ENCODE measurements around the gene PSKH1. TPM values are rescaled to one million over a fixed set of nuclear protein-coding genes. Genes with fewer than 3 reads are reported as not detected.
"Not testable (repeated sequence)": the region's sequence is repeated elsewhere in the genome, so short reads cannot be mapped to it uniquely, and the experiment has no call there.

Gene PSKH1
- total and polyA plus RNA-seq, 4 donors, result 11.8 to 32.9 (median 21.2) TPM

DNA sequence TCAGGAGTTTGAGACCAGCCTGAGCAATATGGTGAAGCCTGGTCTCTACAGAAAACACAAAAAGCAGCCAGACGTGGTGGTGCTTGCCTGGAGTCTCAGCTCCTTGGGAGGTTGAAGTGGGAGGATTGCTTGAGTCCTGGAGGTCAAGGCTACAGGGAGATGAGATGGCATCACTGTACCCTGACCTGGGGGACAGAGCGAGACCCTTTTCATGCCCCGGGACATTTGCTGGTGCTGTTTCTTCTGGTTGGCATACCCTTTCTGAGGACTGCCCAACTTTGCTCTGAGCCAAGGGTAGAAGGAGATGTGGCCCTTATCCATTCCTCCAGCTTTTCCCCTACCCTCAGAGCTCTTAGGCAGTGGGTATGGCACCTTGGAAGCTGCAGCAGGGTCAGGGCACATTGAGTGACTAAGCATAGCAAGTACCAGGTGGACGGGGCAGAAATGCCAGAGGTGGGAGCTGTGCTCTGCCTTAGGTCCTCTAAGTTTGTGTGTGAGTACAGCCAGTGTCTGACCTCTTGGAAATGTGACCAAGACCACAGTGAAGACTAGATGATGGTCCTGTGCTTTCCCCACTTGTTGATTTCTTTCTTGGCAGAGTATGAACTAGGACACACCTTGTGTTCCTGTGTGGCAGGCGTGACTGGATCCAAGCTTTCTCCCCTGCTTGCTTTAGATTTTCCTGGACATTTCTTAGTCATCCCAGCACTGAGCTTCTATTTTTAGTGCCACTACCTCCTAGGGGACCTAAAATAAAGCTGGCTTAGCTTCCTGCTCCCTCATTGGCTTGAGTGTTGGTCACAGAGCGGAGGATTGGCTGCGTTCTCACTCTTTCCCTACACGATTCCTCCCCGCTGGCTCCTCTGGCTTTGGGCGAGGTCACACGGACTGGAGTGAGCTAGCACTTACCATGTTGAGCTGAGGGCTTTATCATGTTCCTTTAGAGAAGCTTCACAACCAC lies 30.2 kb upstream of the PSKH1 start:
- Histone ChIP-seq H3K4me3 (no peak overlapping the region), H3K27me3 (ENCODE audit: control insufficient read depth in 3 of 3, insufficient read depth in 3 of 3, low read length in 2 of 3) (no peaks in the 10 kb centered on the region), H3K27ac (ENCODE audit: low read depth in 1 of 2, low read length in 1 of 2) (peak overlapping the region; percentile 42 to 81), H3K9ac (ENCODE audit: insufficient read depth in 1 of 2, low read length in 2 of 2) (no peak overlapping the region), H3K4me1 (ENCODE audit: control insufficient read depth in 5 of 5, insufficient read depth in 5 of 5, low read length in 5 of 5) (peaks cover 0 to 27% (median 0%) of the 10 kb centered on the region in 5 donors), H3K9me3 (ENCODE audit: control insufficient read depth in 4 of 4, insufficient read depth in 3 of 4, low read length in 3 of 4) (no peaks in the 10 kb centered on the region), H3K36me3 (ENCODE audit: control insufficient read depth in 4 of 4, insufficient read depth in 4 of 4, low read length in 4 of 4) (peaks cover 0 to 17% (median 11%) of the 10 kb centered on the region in 4 donors)
- no peak for DNase-seq
- no peak for ATAC-seq (ENCODE audit: insufficient read depth, low FRiP score)
- WGBS, 2 donors, result 82 to 93% methylated on average over 11 of the region's 11 CpGs
- TF ChIP-seq, protein P1, sequence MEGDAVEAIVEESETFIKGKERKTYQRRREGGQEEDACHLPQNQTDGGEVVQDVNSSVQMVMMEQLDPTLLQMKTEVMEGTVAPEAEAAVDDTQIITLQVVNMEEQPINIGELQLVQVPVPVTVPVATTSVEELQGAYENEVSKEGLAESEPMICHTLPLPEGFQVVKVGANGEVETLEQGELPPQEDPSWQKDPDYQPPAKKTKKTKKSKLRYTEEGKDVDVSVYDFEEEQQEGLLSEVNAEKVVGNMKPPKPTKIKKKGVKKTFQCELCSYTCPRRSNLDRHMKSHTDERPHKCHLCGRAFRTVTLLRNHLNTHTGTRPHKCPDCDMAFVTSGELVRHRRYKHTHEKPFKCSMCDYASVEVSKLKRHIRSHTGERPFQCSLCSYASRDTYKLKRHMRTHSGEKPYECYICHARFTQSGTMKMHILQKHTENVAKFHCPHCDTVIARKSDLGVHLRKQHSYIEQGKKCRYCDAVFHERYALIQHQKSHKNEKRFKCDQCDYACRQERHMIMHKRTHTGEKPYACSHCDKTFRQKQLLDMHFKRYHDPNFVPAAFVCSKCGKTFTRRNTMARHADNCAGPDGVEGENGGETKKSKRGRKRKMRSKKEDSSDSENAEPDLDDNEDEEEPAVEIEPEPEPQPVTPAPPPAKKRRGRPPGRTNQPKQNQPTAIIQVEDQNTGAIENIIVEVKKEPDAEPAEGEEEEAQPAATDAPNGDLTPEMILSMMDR (IDR thresholded peaks at IDR 0.05; ENCODE audit: control extremely low read depth, extremely low read depth), result no peak

DNA sequence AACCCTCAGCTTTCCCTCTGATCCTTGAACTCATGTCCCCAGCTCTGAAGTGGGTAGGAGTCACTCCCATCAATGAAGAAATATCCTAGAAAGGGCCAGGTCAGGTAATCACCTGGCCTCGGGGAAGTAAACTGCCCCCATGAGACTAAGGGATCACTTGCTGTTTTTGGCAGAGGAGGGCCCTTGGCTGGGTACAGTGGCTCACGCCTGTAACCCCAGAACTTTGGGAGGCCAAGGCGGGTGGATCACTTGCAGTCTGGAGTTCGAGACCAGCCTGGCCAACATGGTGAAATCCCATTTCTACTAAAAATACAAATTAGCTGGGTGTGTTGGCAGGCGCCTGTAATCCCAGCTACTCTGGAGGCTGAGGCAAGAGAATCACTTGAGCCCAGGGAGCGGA lies 29.0 kb upstream of the PSKH1 start:
- WGBS, 2 donors, result 96% methylated on average over 6 of the region's 6 CpGs
- not testable (repeated sequence) for H3K4me3 ChIP-seq; ATAC-seq (ENCODE audit: insufficient read depth, low FRiP score); H3K9me3 ChIP-seq (ENCODE audit: control insufficient read depth in 4 of 4, insufficient read depth in 3 of 4, low read length in 3 of 4); H3K27me3 ChIP-seq (ENCODE audit: control insufficient read depth in 3 of 3, insufficient read depth in 3 of 3, low read length in 2 of 3); DNase-seq; H3K9ac ChIP-seq (ENCODE audit: insufficient read depth in 1 of 2, low read length in 2 of 2)
- Histone ChIP-seq H3K27ac (ENCODE audit: low read depth in 1 of 2, low read length in 1 of 2) (peak overlapping the region in 1 of 2 donors; percentile 80), H3K36me3 (ENCODE audit: control insufficient read depth in 4 of 4, insufficient read depth in 4 of 4, low read length in 4 of 4) (peaks cover 0 to 24% (median 20%) of the 10 kb centered on the region in 4 donors), H3K4me1 (ENCODE audit: control insufficient read depth in 5 of 5, insufficient read depth in 5 of 5, low read length in 5 of 5) (peaks cover 0 to 27% (median 0%) of the 10 kb centered on the region in 5 donors)

DNA sequence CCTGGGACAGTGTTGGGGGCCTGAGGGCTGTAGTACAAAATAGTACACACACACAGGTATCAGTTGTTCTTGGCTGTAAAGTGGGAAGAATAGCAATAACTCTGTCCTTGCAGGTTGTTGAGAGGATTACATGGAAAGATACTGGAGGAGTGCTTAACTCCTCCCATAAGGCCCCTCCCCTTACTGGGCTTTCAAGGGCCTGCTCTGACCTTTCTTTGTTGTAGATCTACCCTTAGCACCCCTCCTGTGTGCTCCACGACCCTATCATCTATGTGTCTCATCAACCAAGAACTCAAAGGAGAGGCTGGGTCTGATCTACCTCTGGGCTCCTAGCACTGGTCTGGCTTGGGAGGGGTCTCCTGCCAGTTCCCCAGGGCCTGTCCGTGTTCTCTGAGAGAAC lies 28.5 kb upstream of the PSKH1 start:
- H3K9ac ChIP-seq (ENCODE audit: insufficient read depth in 1 of 2, low read length in 2 of 2), result no peak overlapping the region
- H3K27me3 ChIP-seq (ENCODE audit: control insufficient read depth in 3 of 3, insufficient read depth in 3 of 3, low read length in 2 of 3), result no peaks in the 10 kb centered on the region
- no peak for DNase-seq
- peaks cover 0 to 25% (median 21%) of the 10 kb centered on the region in 4 donors for H3K36me3 ChIP-seq (ENCODE audit: control insufficient read depth in 4 of 4, insufficient read depth in 4 of 4, low read length in 4 of 4)
- no peak overlapping the region for H3K4me3 ChIP-seq
- ATAC-seq (ENCODE audit: insufficient read depth, low FRiP score), result no peak
- 83% methylated on average over 2 of the region's 2 CpGs for WGBS, 2 donors
- H3K27ac ChIP-seq (ENCODE audit: low read depth in 1 of 2, low read length in 1 of 2), result peak overlapping the region in 1 of 2 donors; percentile 80
- TF ChIP-seq, protein P1 (IDR thresholded peaks at IDR 0.05; ENCODE audit: control extremely low read depth, extremely low read depth), result no peak
- H3K9me3 ChIP-seq (ENCODE audit: control insufficient read depth in 4 of 4, insufficient read depth in 3 of 4, low read length in 3 of 4), result no peaks in the 10 kb centered on the region
- peaks cover 0 to 27% (median 0%) of the 10 kb centered on the region in 5 donors for H3K4me1 ChIP-seq (ENCODE audit: control insufficient read depth in 5 of 5, insufficient read depth in 5 of 5, low read length in 5 of 5)

DNA sequence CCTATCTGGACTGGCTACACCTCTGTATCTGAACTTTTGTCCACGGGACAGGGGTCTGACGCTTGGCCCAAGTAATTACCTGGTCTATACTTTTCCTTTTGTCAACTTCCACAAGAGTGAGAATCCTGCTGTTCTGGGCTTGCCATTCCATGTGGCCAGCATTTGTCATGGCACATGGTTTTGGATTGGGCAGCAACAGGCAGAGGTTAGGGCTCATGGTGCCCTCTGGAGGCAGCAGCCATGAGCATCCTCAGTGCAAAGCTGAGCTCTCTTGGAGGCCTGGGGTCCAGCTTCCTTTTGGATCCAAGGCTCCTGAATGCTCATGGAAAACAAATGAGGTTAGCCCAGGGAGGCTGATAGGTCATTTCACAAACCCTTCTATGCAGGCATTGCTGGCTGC lies 27.7 kb upstream of the PSKH1 start:
- TF ChIP-seq, protein P1 (IDR thresholded peaks at IDR 0.05; ENCODE audit: control extremely low read depth, extremely low read depth), result peak; percentile 22
- peaks cover 0 to 30% (median 20%) of the 10 kb centered on the region in 4 donors for H3K36me3 ChIP-seq (ENCODE audit: control insufficient read depth in 4 of 4, insufficient read depth in 4 of 4, low read length in 4 of 4)
- no peaks in the 10 kb centered on the region for H3K27me3 ChIP-seq (ENCODE audit: control insufficient read depth in 3 of 3, insufficient read depth in 3 of 3, low read length in 2 of 3)
- ATAC-seq (ENCODE audit: insufficient read depth, low FRiP score) (no peak), DNase-seq (peak in 1 of 3 donors; percentile 29)
- H3K9me3 ChIP-seq (ENCODE audit: control insufficient read depth in 4 of 4, insufficient read depth in 3 of 4, low read length in 3 of 4), result no peaks in the 10 kb centered on the region
- no peak overlapping the region for H3K4me3 ChIP-seq
- peaks cover 0 to 24% (median 0%) of the 10 kb centered on the region in 5 donors for H3K4me1 ChIP-seq (ENCODE audit: control insufficient read depth in 5 of 5, insufficient read depth in 5 of 5, low read length in 5 of 5)
- 97 to 98% methylated on average over 2 of the region's 2 CpGs for WGBS, 2 donors
- H3K9ac ChIP-seq (ENCODE audit: insufficient read depth in 1 of 2, low read length in 2 of 2), result no peak overlapping the region
- H3K27ac ChIP-seq (ENCODE audit: low read depth in 1 of 2, low read length in 1 of 2), result no peak overlapping the region

Data from lung (tissue), 12 donors.